Measurements from ENCODE around the gene SLC2A13. TPM values are rescaled to one million over a fixed set of nuclear protein-coding genes. Genes with fewer than 3 reads are reported as not detected.

Gene SLC2A13
- total and polyA plus RNA-seq, 2 donors (not counting 1 experiment from before 2014, with no cell fraction given) = 5.4 to 10.2 TPM

DNA sequence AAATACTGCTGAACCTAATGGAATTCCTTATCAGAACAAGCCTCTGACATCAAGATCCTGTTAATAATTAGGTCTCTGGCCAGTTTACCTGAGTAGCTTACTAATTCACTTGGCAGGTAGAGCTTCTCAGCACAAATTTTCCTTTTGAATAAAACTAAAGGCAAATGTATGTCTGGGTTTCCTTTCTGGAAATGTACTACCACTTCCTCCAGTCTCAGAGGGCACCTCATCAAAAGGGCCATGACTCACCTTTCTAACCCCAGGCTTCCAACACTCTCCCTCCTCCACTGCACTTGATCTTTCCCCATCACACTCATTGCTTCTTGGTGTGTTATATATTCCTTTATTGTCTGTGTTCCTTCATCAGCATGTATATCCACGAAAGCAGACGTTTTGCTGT is 90.5 kb downstream of the SLC2A13 start:
- no peak overlapping the region for H3K4me3 ChIP-seq (replicated peaks in 1 of 4; ENCODE audit: control extremely low read depth in 1 of 4, insufficient read depth in 1 of 4, low read depth in 3 of 4, low read length in 4 of 4)
- DNase-seq (ENCODE audit: low read depth in 2 of 2) = no peak

DNA sequence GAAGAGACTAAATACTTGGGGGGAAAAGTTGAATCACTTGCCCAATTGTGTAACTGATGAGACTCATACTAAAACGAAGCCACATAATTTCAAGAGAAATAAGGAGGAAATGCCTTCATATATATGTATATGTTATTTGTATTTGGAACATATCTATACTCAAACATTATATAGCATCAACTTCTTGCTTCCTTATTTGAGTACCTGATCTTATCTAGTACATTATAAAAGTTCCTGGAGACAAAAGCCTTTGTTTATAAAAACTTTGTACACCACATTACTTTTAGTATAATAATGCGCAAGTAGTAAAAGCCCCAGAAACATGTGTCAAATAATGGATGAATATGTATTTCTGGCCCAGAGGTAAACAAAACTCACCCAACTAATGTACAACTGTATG is 92.0 kb downstream of the SLC2A13 start:
- no peak overlapping the region for H3K27ac ChIP-seq (ENCODE audit: insufficient read depth, low read length)
- no peak overlapping the region for H2AFZ ChIP-seq (ENCODE audit: low read length)
- no peaks in the 10 kb centered on the region for H3K27me3 ChIP-seq (ENCODE audit: control insufficient read depth, insufficient read depth, low read length)
- no peak overlapping the region for H3K4me2 ChIP-seq (ENCODE audit: extremely low read depth, insufficient read depth, low read length)
- no peaks in the 10 kb centered on the region for H3K36me3 ChIP-seq (ENCODE audit: control insufficient read depth, insufficient read depth, low read length)
- no peak overlapping the region for H3K9ac ChIP-seq (ENCODE audit: insufficient read depth, low read length)
- H3K9me3 ChIP-seq (ENCODE audit: control insufficient read depth, insufficient read depth, low read depth, low read length) = no peaks in the 10 kb centered on the region
- H3K4me3 ChIP-seq (replicated peaks in 1 of 4; ENCODE audit: control extremely low read depth in 1 of 4, insufficient read depth in 1 of 4, low read depth in 3 of 4, low read length in 4 of 4) = no peak overlapping the region
- H3K79me2 ChIP-seq (ENCODE audit: control insufficient read depth, insufficient read depth, low read length) = no peaks in the 10 kb centered on the region
- no peak for DNase-seq (ENCODE audit: low read depth in 2 of 2)
- H3K4me1 ChIP-seq (ENCODE audit: control insufficient read depth, extremely low read depth, insufficient read depth, low read length) = peaks cover 5% of the 10 kb centered on the region
- TF ChIP-seq EZH2 (IDR thresholded peaks at IDR 0.05; ENCODE audit: low read length, missing control alignments) = no peak
- TF ChIP-seq, protein P1, sequence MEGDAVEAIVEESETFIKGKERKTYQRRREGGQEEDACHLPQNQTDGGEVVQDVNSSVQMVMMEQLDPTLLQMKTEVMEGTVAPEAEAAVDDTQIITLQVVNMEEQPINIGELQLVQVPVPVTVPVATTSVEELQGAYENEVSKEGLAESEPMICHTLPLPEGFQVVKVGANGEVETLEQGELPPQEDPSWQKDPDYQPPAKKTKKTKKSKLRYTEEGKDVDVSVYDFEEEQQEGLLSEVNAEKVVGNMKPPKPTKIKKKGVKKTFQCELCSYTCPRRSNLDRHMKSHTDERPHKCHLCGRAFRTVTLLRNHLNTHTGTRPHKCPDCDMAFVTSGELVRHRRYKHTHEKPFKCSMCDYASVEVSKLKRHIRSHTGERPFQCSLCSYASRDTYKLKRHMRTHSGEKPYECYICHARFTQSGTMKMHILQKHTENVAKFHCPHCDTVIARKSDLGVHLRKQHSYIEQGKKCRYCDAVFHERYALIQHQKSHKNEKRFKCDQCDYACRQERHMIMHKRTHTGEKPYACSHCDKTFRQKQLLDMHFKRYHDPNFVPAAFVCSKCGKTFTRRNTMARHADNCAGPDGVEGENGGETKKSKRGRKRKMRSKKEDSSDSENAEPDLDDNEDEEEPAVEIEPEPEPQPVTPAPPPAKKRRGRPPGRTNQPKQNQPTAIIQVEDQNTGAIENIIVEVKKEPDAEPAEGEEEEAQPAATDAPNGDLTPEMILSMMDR (conservative IDR thresholded peaks at IDR 0.05 in 1 of 2, IDR thresholded peaks at IDR 0.05 in 1 of 2; ENCODE audit: low read depth in 1 of 2, low read length in 2 of 2) = no peak
- H4K20me1 ChIP-seq (ENCODE audit: control insufficient read depth, extremely low read depth, insufficient read depth, low read length) = no peaks in the 10 kb centered on the region

More for the DNA sequence above, 90.5 kb downstream of the SLC2A13 start:
- H3K9me3 ChIP-seq (ENCODE audit: control insufficient read depth, insufficient read depth, low read depth, low read length) = no peaks in the 10 kb centered on the region
- no peak overlapping the region for H3K4me2 ChIP-seq (ENCODE audit: extremely low read depth, insufficient read depth, low read length)
- H2AFZ ChIP-seq (ENCODE audit: low read length) = no peak overlapping the region
- no peaks in the 10 kb centered on the region for H3K36me3 ChIP-seq (ENCODE audit: control insufficient read depth, insufficient read depth, low read length)
- TF ChIP-seq, protein P1 (conservative IDR thresholded peaks at IDR 0.05 in 1 of 2, IDR thresholded peaks at IDR 0.05 in 1 of 2; ENCODE audit: low read depth in 1 of 2, low read length in 2 of 2) = no peak
- TF ChIP-seq EZH2 (IDR thresholded peaks at IDR 0.05; ENCODE audit: low read length, missing control alignments) = no peak
- H4K20me1 ChIP-seq (ENCODE audit: control insufficient read depth, extremely low read depth, insufficient read depth, low read length) = no peaks in the 10 kb centered on the region
- H3K27ac ChIP-seq (ENCODE audit: insufficient read depth, low read length) = no peak overlapping the region
- no peaks in the 10 kb centered on the region for H3K27me3 ChIP-seq (ENCODE audit: control insufficient read depth, insufficient read depth, low read length)
- H3K79me2 ChIP-seq (ENCODE audit: control insufficient read depth, insufficient read depth, low read length) = no peaks in the 10 kb centered on the region
- H3K9ac ChIP-seq (ENCODE audit: insufficient read depth, low read length) = no peak overlapping the region
- H3K4me1 ChIP-seq (ENCODE audit: control insufficient read depth, extremely low read depth, insufficient read depth, low read length) = peaks cover 5% of the 10 kb centered on the region

DNA sequence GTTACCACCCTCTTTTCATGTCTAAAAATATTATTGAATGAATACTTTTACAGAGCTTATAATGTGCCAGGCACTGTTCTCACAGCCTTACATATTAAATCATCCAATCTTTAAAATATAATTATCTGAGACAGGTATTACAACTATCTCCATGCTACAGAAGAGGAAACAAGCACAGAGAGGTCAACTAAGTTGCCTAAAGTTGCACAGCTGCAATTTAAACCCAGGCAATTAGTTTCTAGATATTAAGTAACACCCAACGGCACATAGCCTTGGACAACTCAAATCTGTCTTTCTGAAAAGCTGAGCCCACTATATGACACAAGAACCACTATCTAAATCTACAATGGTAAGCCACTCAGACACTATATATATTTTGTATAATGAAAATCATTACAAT is 92.6 kb downstream of the SLC2A13 start:
- H3K36me3 ChIP-seq (ENCODE audit: control insufficient read depth, insufficient read depth, low read length) = no peaks in the 10 kb centered on the region
- TF ChIP-seq, protein P1 (conservative IDR thresholded peaks at IDR 0.05 in 1 of 2, IDR thresholded peaks at IDR 0.05 in 1 of 2; ENCODE audit: low read depth in 1 of 2, low read length in 2 of 2) = no peak
- no peak for TF ChIP-seq EZH2 (IDR thresholded peaks at IDR 0.05; ENCODE audit: low read length, missing control alignments)
- H3K4me2 ChIP-seq (ENCODE audit: extremely low read depth, insufficient read depth, low read length) = no peak overlapping the region
- no peak overlapping the region for H3K9ac ChIP-seq (ENCODE audit: insufficient read depth, low read length)
- no peaks in the 10 kb centered on the region for H4K20me1 ChIP-seq (ENCODE audit: control insufficient read depth, extremely low read depth, insufficient read depth, low read length)
- H3K79me2 ChIP-seq (ENCODE audit: control insufficient read depth, insufficient read depth, low read length) = no peaks in the 10 kb centered on the region
- DNase-seq (ENCODE audit: low read depth in 2 of 2) = no peak
- no peak overlapping the region for H3K27ac ChIP-seq (ENCODE audit: insufficient read depth, low read length)
- H3K4me1 ChIP-seq (ENCODE audit: control insufficient read depth, extremely low read depth, insufficient read depth, low read length) = peaks cover 5% of the 10 kb centered on the region
- H3K4me3 ChIP-seq (replicated peaks in 1 of 4; ENCODE audit: control extremely low read depth in 1 of 4, insufficient read depth in 1 of 4, low read depth in 3 of 4, low read length in 4 of 4) = no peak overlapping the region
- H3K9me3 ChIP-seq (ENCODE audit: control insufficient read depth, insufficient read depth, low read depth, low read length) = no peaks in the 10 kb centered on the region
- no peaks in the 10 kb centered on the region for H3K27me3 ChIP-seq (ENCODE audit: control insufficient read depth, insufficient read depth, low read length)
- H2AFZ ChIP-seq (ENCODE audit: low read length) = no peak overlapping the region
